Endothelial cell (in vitro differentiated cells): ENCODE results near the gene NOC4L. TPM values are rescaled to one million over a fixed set of nuclear protein-coding genes. Genes with fewer than 3 reads are reported as not detected.

Experiments
- DNase-seq: peaks from one replicate; pipeline ENCODE4 v3.0.0; 2021; ENCODE audit warnings: low spot score
- H3K27ac Mint-ChIP-seq: one replicate; pipeline ENCODE4 v1.8.0; 2021; ENCODE audit warnings: mixed read lengths, inconsistent platforms; ENCODE audit not compliant: unreplicated experiment
- H3K27me3 Mint-ChIP-seq: one replicate; pipeline ENCODE4 v1.8.0; 2021; ENCODE audit warnings: mild to moderate bottlenecking, moderate library complexity, mixed read lengths, inconsistent platforms; ENCODE audit not compliant: unreplicated experiment
- H3K36me3 Mint-ChIP-seq: one replicate; pipeline ENCODE4 v1.8.0; 2021; ENCODE audit warnings: mild to moderate bottlenecking, low read depth, mixed read lengths, inconsistent platforms; ENCODE audit not compliant: unreplicated experiment
- H3K4me1 Mint-ChIP-seq: one replicate; pipeline ENCODE4 v1.8.0; 2021; ENCODE audit warnings: mild to moderate bottlenecking, mixed read lengths, inconsistent platforms; ENCODE audit not compliant: unreplicated experiment
- H3K4me3 Mint-ChIP-seq: one replicate; pipeline ENCODE4 v1.8.0; 2021; ENCODE audit warnings: mild to moderate bottlenecking, mixed read lengths, inconsistent platforms; ENCODE audit not compliant: unreplicated experiment
- H3K9me3 Mint-ChIP-seq: one replicate; pipeline ENCODE4 v1.8.0; 2021; ENCODE audit warnings: mixed read lengths, inconsistent platforms; ENCODE audit not compliant: unreplicated experiment
- total RNA-seq: library from RNA; stranded (reverse); fragmentation: NEBNext Ultra II Directional; extraction: Animal tissue kit (Norgen Biotek cat#: 25700); gene quantifications from one replicate; pipeline ENCODE4 v1.2.1, GENCODE V29; 2021; ENCODE audit not compliant: unreplicated experiment
- TF ChIP-seq, protein P1 (sequence below): fragments of 200-600 bp; sonication (generic); IDR thresholded peaks from one replicate; pipeline ENCODE4 v1.5.0; 2021; ENCODE audit warnings: antibody characterized with exemption; ENCODE audit not compliant: unreplicated experiment

The NOC4L gene
- total RNA-seq, 1 donor from 2014 or later, result 18.2 TPM

DNA sequence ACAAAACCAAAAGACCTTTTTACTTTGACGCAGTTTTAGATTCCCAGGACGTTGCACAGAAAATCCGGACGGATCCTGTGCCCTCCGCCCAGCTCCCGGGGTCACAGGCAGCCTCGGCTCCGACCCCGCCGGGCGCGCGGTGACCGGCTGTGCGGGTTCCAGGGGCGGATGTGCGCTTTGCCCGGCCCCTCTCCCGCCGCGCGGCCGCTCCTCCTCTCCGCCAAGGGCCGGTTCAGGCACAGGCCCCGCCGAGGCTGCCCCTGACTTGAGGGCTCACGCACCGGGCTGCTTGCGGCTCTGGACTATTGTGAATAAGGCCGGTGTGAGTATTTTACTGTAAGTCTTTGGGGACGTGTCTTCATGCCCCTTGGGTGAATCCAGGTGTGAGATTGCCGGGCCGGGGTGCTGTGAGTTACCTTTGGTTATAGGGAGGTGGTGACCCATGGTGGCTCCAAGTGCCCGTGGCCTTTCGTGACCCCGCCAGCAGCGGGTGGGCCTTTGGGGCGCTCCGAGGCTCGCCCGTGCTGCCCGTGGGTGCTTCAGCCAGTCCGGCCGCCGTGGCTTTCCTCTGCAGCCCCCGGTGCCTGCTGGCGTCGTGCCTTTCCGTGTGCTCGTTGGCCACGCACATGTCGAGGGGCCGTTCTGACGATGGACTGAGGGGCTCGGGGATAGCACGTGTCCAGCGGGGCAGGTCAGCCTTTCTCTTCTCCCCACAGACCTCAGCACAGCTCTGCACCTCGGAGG is 45.9 kb downstream of the NOC4L start:
- TF ChIP-seq, protein P1, sequence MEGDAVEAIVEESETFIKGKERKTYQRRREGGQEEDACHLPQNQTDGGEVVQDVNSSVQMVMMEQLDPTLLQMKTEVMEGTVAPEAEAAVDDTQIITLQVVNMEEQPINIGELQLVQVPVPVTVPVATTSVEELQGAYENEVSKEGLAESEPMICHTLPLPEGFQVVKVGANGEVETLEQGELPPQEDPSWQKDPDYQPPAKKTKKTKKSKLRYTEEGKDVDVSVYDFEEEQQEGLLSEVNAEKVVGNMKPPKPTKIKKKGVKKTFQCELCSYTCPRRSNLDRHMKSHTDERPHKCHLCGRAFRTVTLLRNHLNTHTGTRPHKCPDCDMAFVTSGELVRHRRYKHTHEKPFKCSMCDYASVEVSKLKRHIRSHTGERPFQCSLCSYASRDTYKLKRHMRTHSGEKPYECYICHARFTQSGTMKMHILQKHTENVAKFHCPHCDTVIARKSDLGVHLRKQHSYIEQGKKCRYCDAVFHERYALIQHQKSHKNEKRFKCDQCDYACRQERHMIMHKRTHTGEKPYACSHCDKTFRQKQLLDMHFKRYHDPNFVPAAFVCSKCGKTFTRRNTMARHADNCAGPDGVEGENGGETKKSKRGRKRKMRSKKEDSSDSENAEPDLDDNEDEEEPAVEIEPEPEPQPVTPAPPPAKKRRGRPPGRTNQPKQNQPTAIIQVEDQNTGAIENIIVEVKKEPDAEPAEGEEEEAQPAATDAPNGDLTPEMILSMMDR, result no peak
- no peaks in the 10 kb centered on the region for H3K9me3 Mint-ChIP-seq
- H3K27me3 Mint-ChIP-seq, result peaks cover 10% of the 10 kb centered on the region
- H3K4me1 Mint-ChIP-seq, result peaks cover 7% of the 10 kb centered on the region
- H3K36me3 Mint-ChIP-seq, result no peaks in the 10 kb centered on the region
- no peak overlapping the region for H3K27ac Mint-ChIP-seq
- peak overlapping the region; percentile 78 for H3K4me3 Mint-ChIP-seq
- peak; percentile 51 for DNase-seq

- H3K36me3 Mint-ChIP-seq, result no peaks in the 10 kb centered on the region
- no peak for DNase-seq
- TF ChIP-seq, protein P1, result no peak
- peaks cover 10% of the 10 kb centered on the region for H3K27me3 Mint-ChIP-seq
- H3K4me3 Mint-ChIP-seq, result peak overlapping the region; percentile 70
- H3K27ac Mint-ChIP-seq, result no peak overlapping the region
- peaks cover 3% of the 10 kb centered on the region for H3K4me1 Mint-ChIP-seq
- no peaks in the 10 kb centered on the region for H3K9me3 Mint-ChIP-seq
Measured at GRCh38 chr12:132190834-132191500, 46.7 kb downstream of the NOC4L start.

- Mint-ChIP-seq H3K36me3 (no peaks in the 10 kb centered on the region), H3K4me3 (no peak overlapping the region), H3K27ac (no peak overlapping the region), H3K9me3 (no peaks in the 10 kb centered on the region), H3K27me3 (peaks cover 10% of the 10 kb centered on the region), H3K4me1 (no peaks in the 10 kb centered on the region)
- TF ChIP-seq, protein P1, result no peak
- DNase-seq, result no peak
Measured at GRCh38 chr12:132191715-132192553, 47.7 kb downstream of the NOC4L start.

DNA sequence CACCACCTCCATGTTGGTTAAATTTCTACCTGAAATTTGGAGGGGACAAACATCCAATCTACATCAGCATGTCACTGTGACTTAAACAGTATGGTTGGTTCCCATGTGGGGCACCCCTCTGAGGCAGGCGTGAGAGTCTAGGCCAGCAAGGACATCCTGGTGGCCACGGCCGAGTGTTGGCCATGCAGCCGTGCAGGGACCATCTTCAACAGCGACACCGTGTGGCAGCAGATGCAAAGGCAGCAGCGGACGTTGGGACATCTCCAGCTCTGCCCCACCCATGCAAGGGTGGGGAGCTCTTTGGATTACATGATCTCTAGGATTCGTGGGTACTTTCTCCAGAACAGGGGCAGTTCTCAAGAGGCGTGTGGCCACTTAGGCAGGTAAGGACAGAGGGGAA is 49.8 kb downstream of the NOC4L start:
- Mint-ChIP-seq H3K9me3 (no peaks in the 10 kb centered on the region), H3K4me3 (no peak overlapping the region), H3K27me3 (peaks cover 10% of the 10 kb centered on the region), H3K27ac (no peak overlapping the region), H3K36me3 (no peaks in the 10 kb centered on the region), H3K4me1 (no peaks in the 10 kb centered on the region)
- DNase-seq, result no peak
- TF ChIP-seq, protein P1, result peak; percentile 47
